ENCODE results near the gene MEP1B.

Gene MEP1B

GRCh38 chr18:32267463-32267862, 77.6 kb downstream of the MEP1B start:
- DNase-seq (ENCODE audit: low read depth, low spot score), result no peak

All from ELF-1 (cell line).